ENCODE data around the gene EML4.
A peak's percentile ranks its signal among the peaks of the same experiment; 100 is the strongest.

The EML4 gene

GRCh38 chr2:42182654-42183308, 13.6 kb downstream of the EML4 start:
- Histone ChIP-seq H3K36me3 (peaks cover 5% of the 10 kb centered on the region), H3K9me3 (no peaks in the 10 kb centered on the region), H3K4me3 (ENCODE audit: low read depth in 1 of 2, low read length in 1 of 2) (no peak overlapping the region), H3K27me3 (no peaks in the 10 kb centered on the region), H3K27ac (peak overlapping the region; percentile 59), H3K4me1 (ENCODE audit: control insufficient read depth in 1 of 2, insufficient read depth in 1 of 2, low read depth in 1 of 2, low read length in 1 of 2) (peaks cover 43 to 50% of the 10 kb centered on the region in 2 experiments)
- TF ChIP-seq CTCF (IDR thresholded peaks at IDR 0.05): no peak

- TF ChIP-seq CTCF (IDR thresholded peaks at IDR 0.05): no peak
- H3K27me3 ChIP-seq: no peaks in the 10 kb centered on the region
- H3K9me3 ChIP-seq: no peaks in the 10 kb centered on the region
- no peak overlapping the region for H3K27ac ChIP-seq
- peaks cover 5% of the 10 kb centered on the region for H3K36me3 ChIP-seq
- peaks cover 40% of the 10 kb centered on the region in 2 experiments for H3K4me1 ChIP-seq (ENCODE audit: control insufficient read depth in 1 of 2, insufficient read depth in 1 of 2, low read depth in 1 of 2, low read length in 1 of 2)
- H3K4me3 ChIP-seq (ENCODE audit: low read depth in 1 of 2, low read length in 1 of 2): no peak overlapping the region
Measured at GRCh38 chr2:42183775-42184174, 14.6 kb downstream of the EML4 start.

GRCh38 chr2:42184346-42184745, 15.2 kb downstream of the EML4 start:
- H3K36me3 ChIP-seq: peaks cover 4% of the 10 kb centered on the region
- peaks cover 35 to 38% of the 10 kb centered on the region in 2 experiments for H3K4me1 ChIP-seq (ENCODE audit: control insufficient read depth in 1 of 2, insufficient read depth in 1 of 2, low read depth in 1 of 2, low read length in 1 of 2)
- no peaks in the 10 kb centered on the region for H3K9me3 ChIP-seq
- H3K27me3 ChIP-seq: no peaks in the 10 kb centered on the region
- no peak overlapping the region for H3K4me3 ChIP-seq (ENCODE audit: low read depth in 1 of 2, low read length in 1 of 2)
- no peak for TF ChIP-seq CTCF (IDR thresholded peaks at IDR 0.05)
- H3K27ac ChIP-seq: no peak overlapping the region

- H3K27ac ChIP-seq: peak overlapping the region; percentile 13
- TF ChIP-seq CTCF (IDR thresholded peaks at IDR 0.05): no peak
- H3K4me1 ChIP-seq (ENCODE audit: control insufficient read depth in 1 of 2, insufficient read depth in 1 of 2, low read depth in 1 of 2, low read length in 1 of 2): peaks cover 33 to 41% of the 10 kb centered on the region in 2 experiments
- H3K4me3 ChIP-seq (ENCODE audit: low read depth in 1 of 2, low read length in 1 of 2): no peak overlapping the region
- no peaks in the 10 kb centered on the region for H3K9me3 ChIP-seq
- H3K36me3 ChIP-seq: no peaks in the 10 kb centered on the region
- H3K27me3 ChIP-seq: no peaks in the 10 kb centered on the region
Measured at GRCh38 chr2:42185220-42185921, 16.2 kb downstream of the EML4 start.

GRCh38 chr2:42186366-42186765, 17.2 kb downstream of the EML4 start:
- Histone ChIP-seq H3K27ac (no peak overlapping the region), H3K4me3 (ENCODE audit: low read depth in 1 of 2, low read length in 1 of 2) (no peak overlapping the region), H3K9me3 (no peaks in the 10 kb centered on the region), H3K4me1 (ENCODE audit: control insufficient read depth in 1 of 2, insufficient read depth in 1 of 2, low read depth in 1 of 2, low read length in 1 of 2) (peaks cover 27 to 41% of the 10 kb centered on the region in 2 experiments), H3K36me3 (no peaks in the 10 kb centered on the region), H3K27me3 (no peaks in the 10 kb centered on the region)
- TF ChIP-seq CTCF (IDR thresholded peaks at IDR 0.05): no peak

Data from neutrophil (primary cell).